ENCODE data around the gene ARF6.

Gene ARF6

DNA sequence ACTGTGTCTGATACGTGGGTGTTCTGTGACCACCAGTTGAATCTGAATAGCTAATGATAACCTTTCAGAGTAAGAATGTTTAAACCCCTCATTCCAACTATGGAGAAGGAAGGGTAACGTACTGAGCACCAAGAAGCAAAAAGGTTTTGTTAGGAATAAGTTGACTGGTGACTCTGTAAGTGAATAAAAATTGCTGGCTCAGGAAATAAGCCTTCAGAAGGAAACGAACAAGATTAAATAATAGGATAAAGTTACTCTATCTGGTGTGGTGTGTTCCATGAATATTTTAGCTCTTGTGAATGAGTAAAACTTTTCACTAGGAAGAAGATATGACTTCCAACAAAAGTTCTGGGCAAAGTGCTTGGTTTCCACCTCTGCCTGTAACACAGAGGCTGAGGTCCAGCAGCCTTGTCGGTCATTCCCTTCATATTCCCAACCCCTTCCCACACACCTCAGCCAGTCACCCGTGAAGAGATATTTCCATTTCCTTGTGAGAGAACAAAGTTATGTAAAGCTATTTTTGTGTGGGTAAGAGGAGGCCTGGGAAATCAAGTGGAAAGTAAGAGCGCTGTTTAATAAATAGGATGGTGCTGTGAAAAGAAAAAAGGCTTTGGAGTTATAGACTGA, 47.1 kb downstream of the ARF6 start:
- DNase-seq (ENCODE audit: low spot score), result no peak

- no peak for DNase-seq (ENCODE audit: low spot score)
Observed at GRCh38 chr14:49940808-49941421, 48.0 kb downstream of the ARF6 start.

- DNase-seq (ENCODE audit: low spot score), result no peak
Observed at GRCh38 chr14:49942090-49942489, 49.2 kb downstream of the ARF6 start.

GRCh38 chr14:49944501-49944900, 51.6 kb downstream of the ARF6 start:
- DNase-seq (ENCODE audit: low spot score), result no peak

DNA sequence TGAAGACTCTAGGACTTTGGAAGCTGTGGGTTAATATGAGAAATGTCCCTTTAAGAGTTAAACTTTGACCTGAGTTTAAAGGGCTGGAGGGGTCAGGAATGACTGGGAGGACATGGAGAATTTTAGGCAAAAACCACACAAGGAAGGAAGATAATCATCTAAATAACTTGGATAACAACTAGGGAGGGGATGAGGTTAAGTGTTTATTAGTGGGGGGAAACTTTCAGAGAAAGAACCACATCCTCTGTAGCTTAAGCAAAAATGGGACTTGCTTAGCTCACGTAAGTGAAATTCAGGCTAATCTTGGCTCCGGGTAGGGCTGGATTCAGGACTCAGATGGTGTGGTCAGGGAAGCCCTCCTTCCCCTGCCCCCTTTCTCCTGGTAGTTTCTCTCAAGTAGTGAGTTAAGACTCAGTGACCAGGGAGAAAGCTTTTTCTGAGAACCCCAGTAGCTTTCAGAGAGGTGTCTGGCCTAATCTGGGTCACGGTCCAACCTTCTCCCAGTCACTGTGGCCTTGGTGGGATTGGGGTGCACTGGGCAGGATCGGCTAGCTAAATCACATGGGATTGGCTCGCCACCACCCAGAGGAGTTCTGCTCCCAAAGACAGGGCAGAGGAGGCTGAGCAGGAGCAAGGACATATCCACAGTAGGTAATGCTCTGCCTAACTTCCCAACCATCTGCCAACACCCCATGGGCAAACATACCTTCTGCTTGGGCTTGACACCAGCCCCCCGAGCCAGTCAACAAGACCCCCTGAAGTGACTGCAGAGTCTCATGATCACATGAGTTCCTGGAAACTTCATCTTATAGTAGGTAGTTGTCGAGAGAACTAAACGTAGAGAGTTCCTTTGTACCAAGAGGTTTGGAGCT, 52.8 kb downstream of the ARF6 start:
- DNase-seq (ENCODE audit: low spot score), result no peak

Small RNA genes within 50 kb of the gene (small RNA-seq; reads per million reads assigned to genes)
- gene RF00017 (0 reads per million in 2 experiments), gene RN7SL2 (3.2 to 120 reads per million in 2 experiments), gene RN7SL3 (0.47 to 13.4 reads per million in 2 experiments), gene RNU6-189P (0 reads per million in 2 experiments)
